Fibroblast of the conjunctiva (primary cell): ENCODE results near the gene LBX2.
A peak's percentile ranks its signal among the peaks of the same experiment; 100 is the strongest.

Experiments
- DNase-seq: peaks from one replicate; pipeline ENCODE4 v3.0.0-alpha.2; 2010; ENCODE audit warnings: low read depth

LBX2 gene

DNA sequence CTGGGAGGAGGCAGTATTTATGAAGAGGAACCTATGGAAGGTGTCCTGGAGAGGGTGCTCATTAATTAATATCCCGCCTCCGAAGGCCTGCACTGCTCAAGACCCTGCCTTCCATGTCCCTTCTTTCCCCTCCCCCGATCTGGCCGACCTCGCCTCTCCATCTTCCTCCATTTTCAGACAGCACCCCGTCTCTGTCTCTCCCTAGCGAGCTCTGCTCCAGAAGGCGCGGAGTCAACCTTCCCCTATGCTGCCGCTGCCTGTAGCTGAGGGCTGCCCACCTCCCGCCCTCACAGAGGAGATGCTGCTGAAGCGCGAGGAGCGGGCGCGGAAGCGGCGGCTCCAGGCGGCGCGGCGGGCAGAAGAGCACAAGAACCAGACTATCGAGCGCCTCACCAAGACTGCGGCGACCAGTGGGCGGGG, 42.3 kb downstream of the LBX2 start:
- no peak for DNase-seq

DNA sequence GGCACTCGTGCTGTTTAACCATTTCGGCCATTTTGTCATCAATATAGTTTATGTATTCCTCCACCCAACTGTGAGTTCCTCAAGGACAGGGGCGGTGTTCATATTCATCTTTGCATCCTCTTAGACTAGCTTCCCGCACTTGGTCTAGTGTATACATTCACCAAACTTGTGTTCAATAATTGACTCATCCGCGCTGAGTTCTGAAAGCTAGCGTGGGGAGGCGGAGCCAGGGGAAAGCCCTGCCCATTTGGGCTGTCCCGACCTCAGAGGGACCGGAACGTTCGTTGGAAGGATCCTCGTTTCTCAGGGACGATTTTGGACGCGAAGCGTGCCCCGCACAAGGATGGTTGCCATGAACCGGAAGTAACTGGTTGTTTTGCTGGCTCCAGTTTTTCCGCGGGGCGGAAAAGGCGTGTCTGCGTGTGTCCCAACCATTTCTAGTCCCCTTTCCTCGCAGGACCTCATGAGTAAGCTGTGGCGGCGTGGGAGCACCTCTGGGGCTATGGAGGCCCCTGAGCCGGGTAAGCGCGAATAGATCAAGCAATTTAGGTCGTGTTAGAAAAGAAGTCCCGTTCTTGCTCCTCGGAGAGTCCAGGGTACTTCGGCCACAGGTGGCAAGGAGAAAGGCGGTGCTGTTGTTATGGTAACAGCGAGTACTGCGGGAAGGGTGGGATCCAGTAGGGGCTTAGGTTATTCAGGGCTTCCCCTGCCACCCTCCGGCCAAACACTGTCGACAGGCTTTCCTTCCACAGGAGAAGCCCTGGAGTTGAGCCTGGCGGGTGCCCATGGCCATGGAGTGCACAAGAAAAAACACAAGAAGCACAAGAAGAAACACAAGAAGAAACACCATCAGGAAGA, 44.5 kb downstream of the LBX2 start, which contains the start of gene INO80B:
Gene INO80B, plus strand, starts transcription at position 434 of the 858 bp plus-strand sequence. Its CDS starts 30 bp downstream, at position 464.
- peak; percentile 93 for DNase-seq

DNA sequence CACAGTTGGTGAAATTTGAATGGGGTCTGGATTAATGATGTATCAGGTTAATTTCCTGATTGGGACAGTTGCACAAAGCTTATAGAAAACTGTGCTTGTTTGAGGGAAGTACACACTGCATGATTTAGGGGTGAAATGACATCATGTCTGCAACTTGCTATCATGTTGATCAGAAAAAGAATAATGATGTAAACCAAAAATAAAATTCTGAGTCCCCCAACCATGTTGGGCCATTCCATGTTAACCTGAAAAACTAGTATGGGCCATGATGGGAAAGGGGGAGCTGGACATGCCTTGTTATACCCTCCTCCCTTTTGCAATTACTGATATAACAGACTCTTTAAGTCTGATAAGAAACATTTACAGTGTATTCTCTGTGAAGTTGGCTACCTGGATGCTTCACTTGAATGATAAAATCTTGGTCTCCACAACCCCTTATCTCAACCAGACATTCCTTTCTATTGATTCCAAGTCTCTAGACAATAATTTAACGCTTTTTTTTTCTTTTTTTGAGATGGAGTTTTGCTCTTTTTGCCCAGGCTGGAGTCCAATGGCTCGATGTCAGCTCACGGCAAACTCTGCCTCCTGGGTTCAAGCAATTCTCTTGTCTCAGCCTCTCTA, 48.7 kb downstream of the LBX2 start:
- no peak for DNase-seq

DNA sequence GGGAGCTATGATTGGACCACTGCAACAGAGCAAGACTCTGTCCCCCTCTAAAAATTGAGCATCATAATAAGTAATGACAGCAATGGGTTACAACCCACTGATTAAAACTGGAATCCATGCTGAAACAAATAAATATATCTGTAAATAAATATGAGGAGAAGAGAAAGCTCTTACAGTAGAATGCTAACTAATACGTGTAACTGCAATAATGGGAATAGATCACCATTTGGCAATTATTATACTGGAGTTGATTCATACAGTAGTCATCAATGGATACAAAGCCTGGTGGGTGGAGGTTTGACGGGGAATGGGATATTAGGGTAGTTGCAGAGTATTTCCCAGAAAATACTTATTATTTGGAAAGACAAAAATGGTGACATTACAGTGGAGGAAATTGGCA, 50.6 kb downstream of the LBX2 start:
- DNase-seq: no peak
